Umbilical cord (tissue), 2 donors: ENCODE results near the gene SPTBN5. TPM values are rescaled to one million over a fixed set of nuclear protein-coding genes. Genes with fewer than 3 reads are reported as not detected.
"Not testable (repeated sequence)": the region's sequence is repeated elsewhere in the genome, so short reads cannot be mapped to it uniquely, and the experiment has no call there.

Experiments
- DNase-seq: peaks from one replicate; pipeline ENCODE4 v3.0.0-alpha.2; 2015; ENCODE audit warnings: low spot score
- total RNA-seq: library from RNA; depleted of rRNA; stranded (reverse); fragments of >200 nt; gene quantifications from one replicate; pipeline ENCODE4 v1.2.3, GENCODE V29; 2014; ENCODE audit warnings: low replicate concordance; ENCODE audit not compliant: insufficient read depth

SPTBN5 gene
- total RNA-seq, 1 donor from 2014 or later: 2.2 TPM

DNA sequence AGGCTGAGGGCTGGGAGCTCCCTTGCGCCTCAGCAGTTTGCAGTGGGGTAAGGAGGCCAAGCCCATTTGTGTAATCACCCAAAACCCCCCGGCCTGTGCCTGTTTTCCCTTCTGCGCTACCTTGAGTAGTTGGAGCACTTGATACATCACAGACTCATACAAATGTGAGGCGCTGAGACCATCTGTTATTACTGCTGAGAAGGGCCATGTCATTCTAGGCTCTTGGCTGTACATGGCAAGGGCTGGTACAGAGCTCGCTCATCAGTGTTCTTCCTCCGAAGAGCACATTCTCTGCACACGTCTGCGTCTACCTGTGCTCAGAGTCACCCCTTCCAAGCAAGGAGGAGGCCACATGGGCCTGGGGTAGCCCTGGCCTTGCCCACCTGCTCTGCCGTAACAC is 45.9 kb downstream of the SPTBN5 start:
- DNase-seq: no peak

DNA sequence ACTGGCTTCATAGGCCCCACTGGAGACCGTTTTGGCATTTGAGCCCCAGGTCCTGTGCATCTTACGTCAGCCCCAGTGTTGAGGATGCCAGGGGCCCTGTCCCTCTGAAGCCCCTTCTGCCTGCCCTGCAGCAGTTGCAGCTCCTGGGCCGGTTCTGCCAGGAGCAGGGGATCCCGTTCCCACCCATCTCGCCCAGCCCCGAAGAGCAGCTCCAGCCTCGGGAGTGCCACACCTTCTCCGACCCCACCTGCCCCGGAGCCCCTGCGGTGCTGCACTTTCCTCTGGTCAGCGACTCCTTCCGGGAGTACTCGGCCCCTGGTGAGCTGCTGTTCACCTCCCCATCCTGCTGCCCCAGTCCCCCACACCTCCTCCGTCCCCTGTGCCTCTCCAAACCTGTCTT is 46.6 kb downstream of the SPTBN5 start:
- DNase-seq: no peak

DNA sequence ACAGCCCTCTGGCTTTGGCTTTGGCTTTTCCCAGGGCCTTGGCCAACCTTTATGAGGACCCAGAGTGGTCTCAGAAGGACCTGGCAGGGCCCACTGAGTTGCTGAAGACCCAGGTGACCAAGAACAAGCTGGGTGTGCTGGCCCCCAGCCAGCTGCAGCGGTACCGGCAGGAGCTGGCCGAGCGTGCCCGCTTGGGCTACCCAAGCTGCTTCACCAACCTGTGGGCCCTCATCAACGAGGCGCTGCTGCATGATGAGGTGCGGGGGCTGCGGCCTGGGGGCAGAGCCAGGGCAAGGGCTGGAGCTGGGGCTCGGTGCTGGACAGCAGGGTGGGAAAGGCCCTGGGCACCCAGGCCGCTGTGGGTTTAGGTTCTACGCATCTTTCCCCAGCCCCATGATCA is 49.0 kb downstream of the SPTBN5 start:
- DNase-seq: no peak

DNA sequence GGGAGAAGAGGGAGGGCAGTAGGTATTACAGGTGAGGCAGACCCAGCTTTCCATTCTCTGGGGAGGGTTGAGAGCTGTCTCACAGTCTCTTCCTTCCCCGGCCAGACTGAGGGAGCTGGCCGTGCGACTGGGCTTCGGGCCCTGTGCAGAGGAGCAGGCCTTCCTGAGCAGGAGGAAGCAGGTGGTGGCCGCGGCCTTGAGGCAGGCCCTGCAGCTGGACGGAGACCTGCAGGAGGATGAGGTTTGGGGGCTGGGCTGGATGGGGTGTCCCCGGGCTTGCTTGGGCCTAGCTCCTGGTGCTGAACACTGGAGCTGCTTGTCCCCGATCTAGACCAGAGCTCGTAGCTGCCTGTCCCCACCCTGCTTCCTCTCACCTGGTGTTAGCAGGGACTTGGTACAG is 50.3 kb downstream of the SPTBN5 start:
- DNase-seq: no peak

DNA sequence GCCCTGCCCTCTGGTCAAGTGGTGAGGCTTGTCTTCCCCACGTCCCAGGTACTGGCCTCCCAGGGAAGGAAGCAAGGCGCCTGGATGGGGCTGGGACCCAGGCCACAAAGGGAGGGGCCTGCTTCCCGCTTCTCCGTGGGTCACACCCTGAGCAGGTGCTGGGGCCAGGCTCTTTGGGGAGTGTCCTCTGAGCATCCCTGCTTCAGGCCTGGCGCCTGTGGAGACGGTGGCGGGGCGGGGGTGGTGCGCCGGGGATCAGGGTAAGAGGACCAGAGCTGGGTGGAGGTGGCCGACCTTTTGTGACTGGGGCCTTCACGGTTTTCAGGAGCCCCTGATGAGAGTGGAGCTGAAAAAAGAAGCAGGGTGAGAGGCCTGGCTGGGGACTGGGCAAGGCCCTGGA is 51.6 kb downstream of the SPTBN5 start:
- DNase-seq: no peak

DNA sequence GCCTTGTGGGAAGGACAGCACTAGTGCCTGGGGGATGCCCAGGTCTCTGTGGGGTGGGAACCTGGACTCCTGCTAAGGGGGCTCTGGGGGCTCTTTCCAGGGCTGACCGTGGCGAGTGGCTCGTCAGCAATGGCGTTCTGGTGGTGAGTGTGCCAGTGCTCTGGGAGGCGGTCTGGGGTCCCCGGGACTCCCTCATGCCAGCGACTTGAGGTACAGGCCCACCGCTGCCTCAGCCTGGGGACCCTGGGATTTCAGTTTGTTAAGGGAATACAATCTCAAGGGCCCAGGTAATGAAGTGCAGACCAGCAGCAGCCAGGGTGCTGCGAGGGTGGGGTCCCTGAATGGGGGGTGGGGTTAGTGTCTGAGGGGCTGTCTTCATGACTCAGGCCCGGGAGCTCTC is 52.7 kb downstream of the SPTBN5 start:
- no peak for DNase-seq

DNA sequence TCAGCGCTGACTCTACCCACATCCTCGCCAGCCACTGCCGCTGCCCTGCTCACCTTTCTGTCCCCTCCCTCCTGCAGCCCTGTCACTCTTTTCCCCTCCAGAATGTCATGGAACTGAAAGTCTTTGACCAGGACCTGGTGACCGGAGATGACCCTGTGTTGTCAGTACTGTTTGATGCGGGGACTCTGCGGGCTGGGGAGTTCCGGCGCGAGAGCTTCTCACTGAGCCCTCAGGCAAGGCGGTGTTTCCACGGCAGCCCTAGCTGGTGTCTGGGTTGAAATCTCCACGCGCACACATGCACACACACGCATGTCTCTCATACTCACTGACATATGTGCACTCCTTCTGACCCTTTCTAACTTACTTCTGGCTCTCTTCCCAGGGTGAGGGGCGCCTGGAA is 53.2 kb downstream of the SPTBN5 start:
- no peak for DNase-seq

DNA sequence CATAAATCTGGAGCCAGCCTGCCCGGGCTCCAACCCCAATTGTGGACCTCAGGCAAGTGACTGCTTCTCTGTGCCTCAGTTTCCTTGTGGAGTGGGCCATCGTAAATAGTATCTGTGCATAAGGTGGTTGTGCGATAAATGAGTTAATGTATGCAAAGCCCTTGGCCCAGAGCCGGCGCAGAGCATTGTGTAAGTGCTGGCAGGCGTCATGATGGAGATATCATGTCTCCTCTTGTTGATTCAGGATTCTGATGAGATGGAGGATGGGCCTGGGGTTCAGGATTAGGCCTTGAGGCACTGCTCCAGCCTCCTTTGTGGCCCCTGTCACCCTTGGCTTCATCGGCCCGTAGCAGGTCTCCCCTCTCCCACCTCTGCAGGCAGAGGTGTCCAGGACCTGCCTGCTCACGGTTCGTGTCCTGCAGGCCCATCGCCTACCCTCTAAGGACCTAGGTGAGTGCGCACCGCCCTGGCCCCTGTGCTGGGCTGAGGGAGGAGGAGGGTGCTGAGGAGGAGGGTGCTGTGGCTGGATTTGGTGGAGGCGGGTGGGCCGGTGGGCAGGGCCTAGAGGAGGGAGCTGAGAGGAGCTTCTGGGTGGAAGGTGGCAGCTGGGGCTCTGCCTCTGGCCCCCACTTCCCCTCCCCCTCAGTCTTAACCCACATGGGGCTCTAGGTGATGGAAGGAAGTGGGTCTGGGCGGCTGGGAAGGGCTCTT is 53.9 kb downstream of the SPTBN5 start:
- no peak for DNase-seq

DNA sequence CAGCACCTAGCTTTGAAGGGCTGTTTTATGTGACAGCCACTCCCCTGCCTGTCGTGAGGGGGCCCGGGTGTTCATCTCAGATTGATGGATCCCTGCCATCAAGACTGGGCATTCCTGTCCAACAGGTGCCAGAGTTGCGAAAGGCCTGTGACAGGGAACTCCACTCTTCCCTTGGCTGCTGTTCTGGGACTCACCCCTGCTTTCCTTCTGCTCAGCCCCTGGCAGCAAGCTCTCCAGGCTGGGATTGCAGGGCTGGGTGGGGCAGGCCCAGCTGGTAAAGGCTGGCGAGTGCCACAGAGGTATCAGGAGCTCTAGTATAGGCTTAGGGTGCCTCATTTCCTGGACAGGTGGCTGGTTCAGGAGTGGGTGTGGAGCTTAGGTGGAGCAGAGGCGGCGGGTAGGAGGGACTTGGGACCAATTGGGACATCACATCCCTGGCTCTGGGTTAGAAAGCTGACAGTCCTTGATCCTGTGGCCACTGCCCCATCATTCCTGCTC is 55.4 kb downstream of the SPTBN5 start, which contains the start of gene PLA2G4B:
Gene PLA2G4B (plus strand): TSS at position 448 of the 498 bp plus-strand sequence. CDS start 67 bp downstream, outside the sequence.
- no peak for DNase-seq

DNA sequence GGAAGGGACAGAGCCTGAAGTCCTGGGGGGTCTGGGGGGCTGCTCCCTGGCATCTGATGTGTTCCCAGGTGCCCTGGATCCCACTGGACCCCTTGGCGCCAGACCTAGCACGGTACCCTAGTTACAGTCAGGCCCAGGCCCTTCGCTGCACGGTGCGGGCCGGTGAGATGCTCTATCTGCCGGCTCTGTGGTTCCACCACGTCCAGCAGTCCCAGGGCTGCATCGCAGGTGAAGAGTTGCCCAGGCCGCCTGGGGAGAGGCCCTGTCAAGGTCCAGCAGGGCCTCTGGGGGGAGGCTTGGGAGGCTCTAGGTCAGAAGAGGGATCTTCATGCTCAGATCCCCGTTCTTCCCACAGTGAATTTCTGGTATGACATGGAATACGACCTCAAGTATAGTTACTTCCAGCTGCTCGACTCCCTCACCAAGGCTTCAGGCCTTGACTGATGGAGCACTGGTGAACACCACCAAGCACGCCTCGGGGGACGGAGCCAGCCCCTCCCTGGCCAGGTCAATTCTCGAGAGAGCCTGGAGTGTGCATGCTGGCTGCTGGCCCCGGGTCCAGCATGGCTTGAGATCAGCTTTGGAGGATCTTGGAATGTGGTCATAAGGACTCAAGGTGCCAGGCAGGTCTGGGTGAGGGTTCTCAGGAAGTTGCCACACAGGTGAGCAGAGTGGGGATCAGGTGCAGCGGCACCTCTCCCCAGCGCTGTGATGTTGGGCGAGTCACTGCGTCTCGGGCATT is 57.0 kb downstream of the SPTBN5 start:
- no peak for DNase-seq

DNA sequence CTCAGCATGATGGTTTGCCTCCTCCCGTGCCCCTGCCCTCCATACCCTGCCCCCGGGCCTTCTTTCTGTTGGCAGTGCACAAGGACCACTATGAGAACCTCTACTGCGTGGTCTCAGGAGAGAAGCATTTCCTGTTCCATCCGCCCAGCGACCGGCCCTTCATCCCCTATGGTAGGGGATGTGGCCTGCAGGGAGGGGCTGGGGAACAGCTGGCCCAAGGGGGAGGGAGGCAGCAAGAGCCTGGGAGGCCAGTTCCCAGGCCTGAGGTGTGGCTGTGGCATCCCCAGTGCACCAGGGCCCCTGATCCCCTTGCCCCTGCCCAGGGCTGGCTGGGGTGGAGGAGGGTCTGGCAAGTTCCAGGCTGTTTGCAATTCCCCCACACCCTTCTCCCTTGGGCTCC is 57.8 kb downstream of the SPTBN5 start:
- DNase-seq: no peak

DNA sequence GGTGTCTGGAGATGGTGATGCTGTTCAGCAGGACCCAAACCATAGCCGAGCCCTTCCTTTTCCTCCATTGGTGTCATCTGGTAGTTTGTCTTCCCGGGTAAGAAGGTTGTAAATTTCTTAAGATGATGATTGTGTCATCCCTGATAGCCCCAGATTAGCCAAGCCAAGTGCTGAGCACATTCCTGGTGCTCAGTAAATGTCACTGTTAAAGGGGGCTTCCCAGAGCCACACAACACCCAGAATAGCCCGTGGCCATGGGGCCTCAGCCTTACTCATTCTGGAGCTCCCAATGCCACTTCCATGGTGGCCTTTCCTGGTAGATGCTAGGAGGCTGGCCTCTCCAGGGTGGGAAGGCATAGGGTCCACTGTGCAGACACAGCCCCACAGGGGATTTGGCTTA is 59.8 kb downstream of the SPTBN5 start:
- no peak for DNase-seq

DNA sequence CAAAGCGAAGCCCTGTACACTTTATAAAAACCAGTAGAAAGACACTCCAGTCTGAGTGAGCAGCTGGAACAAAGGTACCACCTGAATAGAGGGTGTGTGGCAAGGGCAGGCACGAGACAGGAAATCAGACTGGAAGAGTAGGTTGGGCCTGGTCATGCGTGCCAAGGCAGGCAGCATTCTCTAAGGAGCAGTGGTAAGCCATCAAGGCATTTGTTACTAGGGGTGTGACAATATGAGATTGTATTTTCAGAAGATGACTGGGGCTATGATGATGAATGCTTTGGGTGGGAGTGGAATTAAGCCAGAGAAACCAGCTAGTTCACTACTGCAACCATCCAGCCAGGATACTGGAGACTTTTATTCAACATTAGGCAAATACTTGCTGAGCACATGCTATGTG is 61.0 kb downstream of the SPTBN5 start:
- DNase-seq: peak; percentile 73

DNA sequence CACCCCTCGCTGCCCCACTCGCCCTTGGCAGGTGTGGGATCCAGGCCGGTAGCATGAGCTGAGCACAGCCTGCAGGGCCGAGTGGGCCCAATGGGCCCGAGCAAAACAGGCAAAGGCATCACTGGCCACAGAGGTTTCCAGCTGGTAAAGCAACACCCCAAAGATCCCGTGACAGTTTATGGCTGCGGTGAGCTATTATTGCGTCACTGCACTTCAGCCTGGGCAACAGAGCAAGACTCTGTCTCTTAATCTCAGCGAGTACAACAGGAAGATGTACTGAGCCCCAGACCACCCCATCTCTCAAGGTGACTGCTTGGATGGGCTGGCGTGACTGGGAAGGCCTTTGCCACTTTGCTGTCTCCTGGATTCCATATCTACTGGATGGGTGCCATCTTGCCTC is 61.6 kb downstream of the SPTBN5 start:
- DNase-seq: no peak

DNA sequence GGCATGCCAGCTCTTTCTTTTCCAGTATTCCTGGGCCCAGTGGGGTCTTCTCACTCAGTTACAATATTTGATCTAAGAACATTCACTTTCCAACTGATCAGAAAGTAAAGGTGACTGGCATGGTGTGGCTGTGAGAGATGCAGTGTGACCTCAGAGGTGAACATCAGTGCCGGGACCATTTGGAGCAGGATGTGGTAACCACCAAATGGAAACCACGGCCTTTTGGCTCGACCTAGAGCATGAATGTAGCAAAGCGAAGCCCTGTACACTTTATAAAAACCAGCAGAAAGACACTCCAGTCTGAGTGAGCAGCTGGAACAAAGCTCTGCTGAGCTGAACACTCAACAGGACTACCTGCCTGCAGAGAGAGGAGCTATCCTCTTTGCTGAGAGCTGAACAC is 62.6 kb downstream of the SPTBN5 start:
- not testable (repeated sequence) for DNase-seq

DNA sequence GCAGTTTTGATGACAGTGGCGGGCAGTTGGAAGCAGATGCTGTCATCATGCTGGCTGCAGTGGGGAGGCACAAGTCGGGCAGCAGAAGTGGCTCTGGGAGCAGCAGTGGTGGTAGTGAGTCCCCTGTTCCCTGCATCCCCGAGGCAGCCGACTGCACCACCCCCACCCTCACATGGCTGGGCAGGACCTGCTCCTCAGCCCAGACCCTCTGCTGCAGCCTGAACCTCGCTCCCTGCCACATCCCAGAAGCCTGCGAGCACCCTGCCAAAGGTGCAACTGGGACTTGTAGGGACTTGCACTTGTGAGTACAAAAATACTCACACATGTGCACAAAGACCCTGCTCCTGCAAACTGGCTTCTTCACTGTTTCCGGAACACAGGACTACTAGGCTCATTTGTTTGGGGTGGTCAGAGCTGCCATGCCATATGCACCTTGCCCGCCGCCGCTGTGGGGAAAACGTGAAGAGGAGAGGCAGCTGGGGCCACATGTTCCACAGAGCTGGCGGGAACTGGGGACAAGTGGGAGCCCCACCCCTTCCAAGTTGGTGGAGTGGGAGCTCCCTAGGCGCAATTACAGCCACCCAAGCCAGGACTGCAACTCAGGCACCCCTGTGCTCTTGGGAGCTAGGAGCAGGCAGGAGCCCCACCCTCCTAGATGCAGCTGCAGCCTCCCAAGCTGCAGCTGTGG is 63.8 kb downstream of the SPTBN5 start:
- no peak for DNase-seq

DNA sequence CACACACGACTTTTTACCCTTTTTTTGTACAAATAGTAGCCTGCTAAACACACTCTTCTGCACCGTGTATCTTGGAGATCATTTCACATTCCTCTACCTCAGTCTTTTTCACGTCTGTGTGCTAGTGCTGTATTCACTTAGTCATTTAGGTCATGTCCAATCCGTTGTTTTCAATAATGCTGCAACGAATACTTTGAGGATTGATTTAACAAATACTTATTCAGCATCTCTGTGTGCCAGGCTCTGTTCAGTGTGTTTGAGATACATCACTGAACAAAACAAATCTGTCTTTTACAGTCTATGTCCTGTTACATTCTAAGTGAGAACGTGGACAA is 65.1 kb downstream of the SPTBN5 start:
- DNase-seq: no peak

DNA sequence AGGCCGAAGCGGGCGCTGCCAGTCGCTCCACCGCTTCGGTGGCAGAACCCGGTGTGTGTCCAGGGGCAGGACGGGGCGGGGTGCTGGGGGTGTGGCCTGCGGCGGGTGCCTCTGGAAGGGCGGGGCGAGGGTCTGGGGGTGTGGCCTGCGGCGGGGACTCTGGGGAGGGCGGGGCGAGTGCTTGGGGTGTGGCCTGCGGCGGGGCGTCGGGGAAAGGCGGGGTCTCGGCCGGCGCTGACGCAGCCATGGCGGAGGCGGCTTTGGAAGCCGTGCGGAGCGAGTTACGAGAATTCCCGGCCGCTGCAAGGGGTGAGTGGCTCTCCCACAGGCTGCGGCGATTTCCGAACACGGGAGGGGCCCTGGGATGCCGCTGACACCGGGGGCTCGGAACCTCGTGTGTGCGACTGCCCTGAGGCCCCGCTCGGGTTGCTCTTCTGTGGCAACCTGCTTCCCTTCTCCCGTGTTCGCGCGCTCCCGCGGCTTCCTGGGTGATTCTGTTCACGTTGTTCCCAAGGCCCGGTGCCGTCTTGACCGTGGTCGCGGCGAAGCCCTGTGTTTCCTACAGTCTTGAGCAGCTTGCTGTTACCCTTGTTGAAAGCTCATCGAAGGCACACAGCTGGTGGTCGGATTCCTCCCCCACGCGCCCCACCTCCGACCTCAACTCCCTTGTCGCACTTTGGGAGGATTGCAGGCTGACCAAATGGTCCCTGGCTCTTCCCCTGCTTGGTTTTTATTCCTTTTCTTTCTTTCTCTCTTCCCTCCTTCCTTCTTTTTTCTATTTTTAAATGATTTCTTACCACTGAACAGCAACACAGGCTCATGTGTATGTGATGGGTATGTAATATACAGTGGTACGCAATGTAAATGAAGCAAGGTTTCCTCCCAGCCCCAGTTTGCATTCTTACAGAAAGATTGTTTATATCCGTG is 65.7 kb downstream of the SPTBN5 start, which contains the start of gene JMJD7:
Gene JMJD7 (plus strand): TSS at position 213 of the 927 bp plus-strand sequence. CDS start 33 bp downstream, at position 246.
- peak; percentile 91 for DNase-seq

DNA sequence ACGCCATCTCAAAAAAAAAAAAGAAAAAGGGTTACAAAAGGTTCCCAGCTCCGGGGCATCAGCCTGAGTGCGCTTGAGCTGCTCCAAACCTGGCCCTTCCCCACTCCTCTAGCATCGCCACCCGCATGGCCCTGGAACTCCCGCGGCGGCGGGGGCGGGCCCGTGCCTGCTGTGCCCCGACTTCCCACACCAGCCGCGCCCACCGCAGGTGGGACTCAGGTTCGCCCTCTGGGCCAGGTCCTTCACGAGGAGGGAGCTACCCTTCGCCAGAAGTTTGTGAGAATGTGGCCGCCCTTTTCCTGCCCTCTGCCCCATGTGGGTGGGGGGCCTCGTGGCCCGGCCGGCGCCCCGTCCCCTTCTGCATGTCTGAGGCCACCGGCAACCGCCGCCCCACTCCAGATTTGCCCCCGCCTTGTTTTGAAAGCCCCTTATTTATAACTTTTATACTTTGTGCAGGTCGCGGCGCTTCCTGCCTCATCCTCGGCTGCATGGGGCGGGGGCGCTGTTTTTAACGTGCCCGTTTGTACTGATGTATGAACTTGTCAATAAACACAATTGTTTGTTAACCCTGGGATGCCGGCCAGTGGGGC is 66.5 kb downstream of the SPTBN5 start:
- no peak for DNase-seq

DNA sequence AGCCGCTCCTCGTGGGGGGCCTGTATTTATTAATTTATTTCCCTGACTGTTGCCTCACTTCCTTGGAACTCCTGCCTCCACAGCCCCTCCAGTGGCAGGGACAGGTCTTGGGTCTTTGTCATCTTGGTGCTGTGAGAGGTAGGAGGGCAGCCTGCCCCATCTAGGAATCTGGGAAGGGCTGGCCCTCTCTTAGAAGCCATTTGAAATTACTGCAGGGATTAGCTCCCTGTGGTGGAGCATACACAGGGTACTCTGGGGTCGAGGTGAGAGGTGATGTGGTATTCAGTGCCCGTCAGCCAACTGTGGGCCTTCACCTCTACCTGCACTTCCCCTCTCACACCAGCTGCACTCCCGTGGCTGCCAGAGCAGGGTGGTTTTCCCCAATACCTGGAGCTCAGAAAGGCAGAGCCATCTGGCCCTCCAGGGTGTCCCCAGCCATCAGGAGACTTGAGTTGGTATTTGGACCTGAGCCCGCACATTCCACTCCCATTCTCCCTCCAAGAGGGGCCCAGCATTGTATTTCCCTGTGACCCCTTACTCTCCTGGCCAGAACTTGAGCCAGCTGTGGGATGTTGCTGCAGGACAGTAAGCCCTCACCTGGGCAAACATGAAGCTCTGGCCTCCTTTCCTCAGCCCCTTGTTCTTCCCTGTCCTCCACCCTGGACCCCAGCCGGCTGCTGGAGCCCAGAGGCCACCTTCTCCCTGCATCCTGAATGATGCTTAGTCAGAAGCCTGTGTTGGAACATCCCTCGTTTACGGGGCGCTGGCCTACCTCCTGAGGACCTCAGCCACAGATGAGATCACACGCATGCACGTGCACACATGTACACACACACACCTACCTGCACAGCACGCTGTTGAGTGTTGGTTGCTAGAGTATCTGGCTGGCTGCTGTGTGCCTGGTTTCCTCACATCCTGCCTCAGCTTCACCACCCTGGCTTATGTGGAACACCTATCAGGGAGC is 68.0 kb downstream of the SPTBN5 start:
- DNase-seq: no peak
